CD14-positive monocyte (primary cell): ENCODE measurements around the gene OR2M2. TPM values are rescaled to one million over a fixed set of nuclear protein-coding genes. Genes with fewer than 3 reads are reported as not detected.

Source experiments
- DNase-seq, 3 donors: peaks; one replicate each; pipeline ENCODE4 v3.0.0-alpha.2; 2011 to 2022
- H2AFZ ChIP-seq: 2 replicates; pipeline ENCODE4 v1.6.0; 2012; ENCODE audit warnings: mild to moderate bottlenecking, low read depth, low read length, inconsistent platforms; ENCODE audit not compliant: insufficient read depth, poor library complexity, severe bottlenecking
- H3K27ac ChIP-seq, 2 donors: 1 replicate in 1 of 2; 2 replicates in 1 of 2; pipeline ENCODE4 v1.5.1; 2012 to 2013; ENCODE audit warnings: low read length in 2 of 2, control low read depth in 1 of 2, inconsistent platforms in 1 of 2, low read depth in 1 of 2, mild to moderate bottlenecking in 1 of 2
- H3K27me3 ChIP-seq, 2 donors: one replicate each; pipeline versions ENCODE4 v1.6.0 to v1.6.1; 2011 to 2013; ENCODE audit warnings: low read length in 2 of 2; ENCODE audit not compliant: control insufficient read depth in 2 of 2, insufficient read depth in 2 of 2
- H3K36me3 ChIP-seq, 2 donors: replicated peaks in 1 of 2; 1 replicate in 1 of 2; 2 replicates in 1 of 2; pipeline versions ENCODE4 v1.5.1 to v1.6.1; 2012 to 2013; ENCODE audit warnings: low read length in 2 of 2, control low read depth in 1 of 2, inconsistent platforms in 1 of 2, mild to moderate bottlenecking in 1 of 2; ENCODE audit not compliant: insufficient read depth in 2 of 2, control insufficient read depth in 1 of 2
- H3K4me1 ChIP-seq, 2 donors: 1 replicate in 1 of 2; 2 replicates in 1 of 2; pipeline versions ENCODE4 v1.5.1 to v1.6.1; 2012 to 2013; ENCODE audit warnings: low read length in 2 of 2, control low read depth in 1 of 2, inconsistent platforms in 1 of 2, mild to moderate bottlenecking in 1 of 2, moderate library complexity in 1 of 2; ENCODE audit not compliant: insufficient read depth in 2 of 2, control insufficient read depth in 1 of 2
- H3K4me2 ChIP-seq: replicated peaks from 2 replicates; pipeline ENCODE3; 2012; ENCODE audit warnings: low read length, moderate library complexity, mild to moderate bottlenecking; ENCODE audit not compliant: poor library complexity, severe bottlenecking; ENCODE audit errors: extremely low read depth
- H3K4me3 ChIP-seq, 3 experiments: fragments of 200-600 bp in 1 of 3; sonication (generic) in 1 of 3; replicated peaks in 1 of 3; 1 replicate in 2 of 3; 2 replicates in 1 of 3; pipeline ENCODE4 v1.5.1; 2011 to 2013; ENCODE audit warnings: low read length in 3 of 3, mild to moderate bottlenecking in 3 of 3, control low read depth in 2 of 3, low read depth in 2 of 3, inconsistent platforms in 1 of 3, moderate library complexity in 1 of 3
- H3K79me2 ChIP-seq: 2 replicates; pipeline ENCODE4 v1.6.0; 2012; ENCODE audit warnings: mild to moderate bottlenecking, control low read depth, inconsistent platforms, low read length, moderate library complexity; ENCODE audit not compliant: insufficient read depth
- H3K9ac ChIP-seq: 2 replicates; pipeline ENCODE4 v1.6.0; 2017; ENCODE audit warnings: low read length, mild to moderate bottlenecking; ENCODE audit not compliant: insufficient read depth, poor library complexity, severe bottlenecking
- H3K9me3 ChIP-seq, 2 donors: replicated peaks in 1 of 2; 1 replicate in 1 of 2; 2 replicates in 1 of 2; pipeline versions ENCODE4 v1.5.1 to v1.6.1; 2012 to 2013; ENCODE audit warnings: low read length in 2 of 2, control low read depth in 1 of 2; ENCODE audit not compliant: control insufficient read depth in 1 of 2, insufficient read depth in 1 of 2
- H4K20me1 ChIP-seq: 2 replicates; pipeline ENCODE4 v1.6.0; 2012; ENCODE audit warnings: mild to moderate bottlenecking, low read length, control low read depth, moderate library complexity; ENCODE audit not compliant: insufficient read depth
- H3K27ac Mint-ChIP-seq, 7 donors: one replicate each; pipeline ENCODE4 v1.8.0; 2020; ENCODE audit warnings: mild to moderate bottlenecking in 7 of 7, mixed read lengths in 7 of 7, moderate library complexity in 6 of 7, inconsistent platforms in 2 of 7
- H3K27me3 Mint-ChIP-seq, 3 donors: one replicate each; pipeline ENCODE4 v1.8.0; 2021 to 2022; ENCODE audit warnings: low read depth in 3 of 3, mild to moderate bottlenecking in 3 of 3, mixed read lengths in 3 of 3, moderate library complexity in 3 of 3, inconsistent platforms in 1 of 3
- H3K36me3 Mint-ChIP-seq, 2 donors: one replicate each; pipeline ENCODE4 v1.8.0; 2020; ENCODE audit warnings: mixed read lengths in 2 of 2, inconsistent platforms in 1 of 2, mild to moderate bottlenecking in 1 of 2
- H3K4me1 Mint-ChIP-seq: one replicate; pipeline ENCODE4 v1.8.0; 2020; ENCODE audit warnings: mild to moderate bottlenecking, mixed read lengths
- H3K4me3 Mint-ChIP-seq, 2 donors: one replicate each; pipeline ENCODE4 v1.8.0; 2020; ENCODE audit warnings: mild to moderate bottlenecking in 2 of 2, mixed read lengths in 2 of 2, moderate library complexity in 1 of 2
- H3K9me3 Mint-ChIP-seq, 7 donors: one replicate each; pipeline ENCODE4 v1.8.0; 2020 to 2022; ENCODE audit warnings: mixed read lengths in 7 of 7, mild to moderate bottlenecking in 6 of 7, moderate library complexity in 6 of 7, inconsistent platforms in 2 of 7
- CTCF ChIP-seq: fragments of 200-600 bp; IDR thresholded peaks from one replicate; pipeline ENCODE4 v1.8.0; 2022; ENCODE audit warnings: antibody characterized with exemption, mild to moderate bottlenecking
- WGBS: methylation state at CpG from one replicate; pipeline ENCODE4 v1.1.5; 2013; ENCODE audit warnings: missing lambda C conversion rate; ENCODE audit not compliant: insufficient coverage; 5-methylcytosine and 5-hydroxymethylcytosine counted together
- intact Hi-C, 2 donors: fragments of 100-400 bp; cut with micrococcal nuclease; formaldehyde crosslinking; loops; one replicate each; pipeline versions ENCODE4 v1.15.0 to v1.15.1; 2023
- polyA plus RNA-seq, 3 donors: library from polyadenylated mRNA; depleted of rRNA in 1 of 3; unstranded in 2 of 3; stranded (reverse) in 1 of 3; fragments of 300-500 nt in 2 of 3; fragments of >200 nt in 1 of 3; fragmentation: Illumina TruSeq in 2 of 3; gene quantifications; 1 replicate in 2 of 3; 2 replicates in 1 of 3; pipeline ENCODE4 v1.2.3, GENCODE V29; 2012 to 2021

OR2M2 gene
- polyA plus RNA-seq, 3 donors, result not detected

- WGBS, result 33% methylated on average over 1 of the region's 3 CpGs
- H3K9ac ChIP-seq, result no peak overlapping the region
These were observed 12.7 kb downstream of the OR2M2 start for GRCh38 chr1:248187363-248187762.

GRCh38 chr1:248189026-248189425 is 14.4 kb downstream of the OR2M2 start:
- Histone ChIP-seq H3K4me3 (no peak overlapping the region), H3K27me3 (no peaks in the 10 kb centered on the region), H2AFZ (no peak overlapping the region), H3K4me1 (no peaks in the 10 kb centered on the region), H3K27ac (no peak overlapping the region), H3K9me3 (peaks cover 0 to 2% of the 10 kb centered on the region in 2 donors), H3K79me2 (no peaks in the 10 kb centered on the region), H3K9ac (no peak overlapping the region), H4K20me1 (no peaks in the 10 kb centered on the region), H3K36me3 (no peaks in the 10 kb centered on the region), H3K4me2 (no peak overlapping the region)
- DNase-seq, result no peak
- WGBS, result 73% methylated on average over 6 of the region's 11 CpGs
- H3K9me3 Mint-ChIP-seq, result peaks cover 10 to 26% (median 12%) of the 10 kb centered on the region in 7 donors
- no peak overlapping the region for H3K4me3 Mint-ChIP-seq
- no peak for TF ChIP-seq CTCF
- H3K36me3 Mint-ChIP-seq, result no peaks in the 10 kb centered on the region
- H3K4me1 Mint-ChIP-seq, result no peaks in the 10 kb centered on the region
- no peak overlapping the region for H3K27ac Mint-ChIP-seq
- H3K27me3 Mint-ChIP-seq, result peaks cover 0 to 1% (median 0%) of the 10 kb centered on the region in 3 donors
- intact Hi-C loops, result no loop called here

More at GRCh38 chr1:248187363-248187762, 12.7 kb downstream of the OR2M2 start:
- Mint-ChIP-seq H3K36me3 (no peaks in the 10 kb centered on the region), H3K4me3 (no peak overlapping the region), H3K27ac (no peak overlapping the region), H3K4me1 (no peaks in the 10 kb centered on the region), H3K27me3 (peaks cover 0 to 1% (median 0%) of the 10 kb centered on the region in 3 donors), H3K9me3 (peaks cover 4 to 24% (median 10%) of the 10 kb centered on the region in 7 donors)
- Histone ChIP-seq H3K9me3 (peaks cover 0 to 2% of the 10 kb centered on the region in 2 donors), H3K27me3 (no peaks in the 10 kb centered on the region), H3K4me1 (no peaks in the 10 kb centered on the region), H3K27ac (no peak overlapping the region), H4K20me1 (no peaks in the 10 kb centered on the region), H3K4me2 (no peak overlapping the region), H3K36me3 (no peaks in the 10 kb centered on the region), H2AFZ (no peak overlapping the region), H3K79me2 (no peaks in the 10 kb centered on the region), H3K4me3 (no peak overlapping the region)
- intact Hi-C loops, result no loop called here
- DNase-seq, result no peak
- TF ChIP-seq CTCF, result no peak
